A549 (cell line): ENCODE measurements around the gene SCYGR3.

Source experiments
- EP300 ChIP-seq, 2 experiments: fragments of >200 bp; sonication (Bioruptor Twin); formaldehyde crosslinking; IDR thresholded peaks; 2 replicates in 1 of 2; 3 replicates in 1 of 2; pipeline ENCODE4 v1.6.1; 2016 to 2017
- ESRRA ChIP-seq: fragments of 150-350 bp; IDR thresholded peaks from 2 replicates; pipeline ENCODE4 v1.6.1; 2014; ENCODE audit warnings: mild to moderate bottlenecking, low read length, borderline replicate concordance
- HDAC2 ChIP-seq: fragments of 200-600 bp; sonication (generic); IDR thresholded peaks from 2 replicates; pipeline ENCODE4 v1.6.1; 2016
- JUN ChIP-seq, 2 experiments: fragments of >200 bp; sonication (Bioruptor Twin); formaldehyde crosslinking; IDR thresholded peaks; 2 replicates in 1 of 2; 3 replicates in 1 of 2; pipeline ENCODE4 v1.6.1; 2016 to 2017
- MAFK ChIP-seq: fragments of 450-650 bp; IDR thresholded peaks from 2 replicates; pipeline ENCODE4 v1.6.1; 2014; ENCODE audit not compliant: partially characterized antibody
- MYC ChIP-seq: IDR thresholded peaks from 2 replicates; pipeline ENCODE4 v1.6.1; 2012; ENCODE audit warnings: mild to moderate bottlenecking, inconsistent platforms, low read length, improper control_type of control experiment, borderline replicate concordance
- POLR2A ChIP-seq: IDR thresholded peaks from 2 replicates; pipeline ENCODE4 v1.6.1; 2012; ENCODE audit warnings: mild to moderate bottlenecking, low read length
- ZFP36 ChIP-seq: fragments of 450-650 bp; IDR thresholded peaks from 2 replicates; pipeline ENCODE4 v1.6.1; 2014; ENCODE audit warnings: borderline replicate concordance; ENCODE audit not compliant: partially characterized antibody
- TF ChIP-seq, protein P1 (sequence below): fragments of 250-450 bp; sonication (Bioruptor Pico); IDR thresholded peaks from 2 replicates; pipeline ENCODE4 v1.5.0; 2021; ENCODE audit warnings: mild to moderate bottlenecking, moderate library complexity, borderline replicate concordance
- TF ChIP-seq, protein P2 (sequence below): IDR thresholded peaks from 2 replicates; pipeline ENCODE4 v1.6.1; 2012
- TF ChIP-seq, protein P3 (sequence below): fragments of >200 bp; sonication (Bioruptor Twin); formaldehyde crosslinking; IDR thresholded peaks from 3 replicates; pipeline ENCODE4 v1.5.1; 2016
- TF ChIP-seq, protein P4 (sequence below): fragments of 200-600 bp; sonication (generic); IDR thresholded peaks from 2 replicates; pipeline ENCODE4 v1.6.1; 2016; ENCODE audit warnings: antibody characterized with exemption, mild to moderate bottlenecking, moderate library complexity

DNA sequence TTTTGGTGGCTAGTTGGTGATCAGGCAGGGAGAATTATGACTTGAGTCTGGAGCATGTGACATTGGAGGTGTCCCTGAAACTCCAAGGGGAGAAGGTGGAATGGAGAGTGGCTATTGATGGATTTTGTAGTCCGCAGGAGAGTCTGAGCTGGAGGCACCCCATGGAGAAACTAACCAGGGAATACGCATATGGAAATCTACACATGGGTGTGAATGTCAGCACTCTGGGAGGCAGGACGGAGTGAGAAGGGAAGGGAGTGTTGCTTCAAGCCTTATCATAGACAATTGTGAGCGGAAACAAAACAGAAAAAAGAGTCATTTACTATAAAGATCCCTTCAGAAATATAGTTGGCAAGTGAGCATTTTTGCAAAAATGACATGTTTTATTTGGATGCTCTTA, 2.0 kb upstream of the SCYGR3 start:
- TF ChIP-seq POLR2A: no peak
- TF ChIP-seq, protein P1, sequence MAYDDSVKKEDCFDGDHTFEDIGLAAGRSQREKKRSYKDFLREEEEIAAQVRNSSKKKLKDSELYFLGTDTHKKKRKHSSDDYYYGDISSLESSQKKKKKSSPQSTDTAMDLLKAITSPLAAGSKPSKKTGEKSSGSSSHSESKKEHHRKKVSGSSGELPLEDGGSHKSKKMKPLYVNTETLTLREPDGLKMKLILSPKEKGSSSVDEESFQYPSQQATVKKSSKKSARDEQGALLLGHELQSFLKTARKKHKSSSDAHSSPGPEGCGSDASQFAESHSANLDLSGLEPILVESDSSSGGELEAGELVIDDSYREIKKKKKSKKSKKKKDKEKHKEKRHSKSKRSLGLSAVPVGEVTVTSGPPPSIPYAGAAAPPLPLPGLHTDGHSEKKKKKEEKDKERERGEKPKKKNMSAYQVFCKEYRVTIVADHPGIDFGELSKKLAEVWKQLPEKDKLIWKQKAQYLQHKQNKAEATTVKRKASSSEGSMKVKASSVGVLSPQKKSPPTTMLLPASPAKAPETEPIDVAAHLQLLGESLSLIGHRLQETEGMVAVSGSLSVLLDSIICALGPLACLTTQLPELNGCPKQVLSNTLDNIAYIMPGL (CRISPR knock-in tag): no peak
- TF ChIP-seq, protein P2, sequence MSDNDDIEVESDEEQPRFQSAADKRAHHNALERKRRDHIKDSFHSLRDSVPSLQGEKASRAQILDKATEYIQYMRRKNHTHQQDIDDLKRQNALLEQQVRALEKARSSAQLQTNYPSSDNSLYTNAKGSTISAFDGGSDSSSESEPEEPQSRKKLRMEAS: no peak
- no peak for TF ChIP-seq JUN (IDR thresholded peaks at IDR 0.05)
- TF ChIP-seq, protein P3, sequence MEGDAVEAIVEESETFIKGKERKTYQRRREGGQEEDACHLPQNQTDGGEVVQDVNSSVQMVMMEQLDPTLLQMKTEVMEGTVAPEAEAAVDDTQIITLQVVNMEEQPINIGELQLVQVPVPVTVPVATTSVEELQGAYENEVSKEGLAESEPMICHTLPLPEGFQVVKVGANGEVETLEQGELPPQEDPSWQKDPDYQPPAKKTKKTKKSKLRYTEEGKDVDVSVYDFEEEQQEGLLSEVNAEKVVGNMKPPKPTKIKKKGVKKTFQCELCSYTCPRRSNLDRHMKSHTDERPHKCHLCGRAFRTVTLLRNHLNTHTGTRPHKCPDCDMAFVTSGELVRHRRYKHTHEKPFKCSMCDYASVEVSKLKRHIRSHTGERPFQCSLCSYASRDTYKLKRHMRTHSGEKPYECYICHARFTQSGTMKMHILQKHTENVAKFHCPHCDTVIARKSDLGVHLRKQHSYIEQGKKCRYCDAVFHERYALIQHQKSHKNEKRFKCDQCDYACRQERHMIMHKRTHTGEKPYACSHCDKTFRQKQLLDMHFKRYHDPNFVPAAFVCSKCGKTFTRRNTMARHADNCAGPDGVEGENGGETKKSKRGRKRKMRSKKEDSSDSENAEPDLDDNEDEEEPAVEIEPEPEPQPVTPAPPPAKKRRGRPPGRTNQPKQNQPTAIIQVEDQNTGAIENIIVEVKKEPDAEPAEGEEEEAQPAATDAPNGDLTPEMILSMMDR: no peak
- no peak for TF ChIP-seq ESRRA
- TF ChIP-seq EP300 (IDR thresholded peaks at IDR 0.05): no peak
- no peak for TF ChIP-seq ZFP36
- TF ChIP-seq, protein P4, sequence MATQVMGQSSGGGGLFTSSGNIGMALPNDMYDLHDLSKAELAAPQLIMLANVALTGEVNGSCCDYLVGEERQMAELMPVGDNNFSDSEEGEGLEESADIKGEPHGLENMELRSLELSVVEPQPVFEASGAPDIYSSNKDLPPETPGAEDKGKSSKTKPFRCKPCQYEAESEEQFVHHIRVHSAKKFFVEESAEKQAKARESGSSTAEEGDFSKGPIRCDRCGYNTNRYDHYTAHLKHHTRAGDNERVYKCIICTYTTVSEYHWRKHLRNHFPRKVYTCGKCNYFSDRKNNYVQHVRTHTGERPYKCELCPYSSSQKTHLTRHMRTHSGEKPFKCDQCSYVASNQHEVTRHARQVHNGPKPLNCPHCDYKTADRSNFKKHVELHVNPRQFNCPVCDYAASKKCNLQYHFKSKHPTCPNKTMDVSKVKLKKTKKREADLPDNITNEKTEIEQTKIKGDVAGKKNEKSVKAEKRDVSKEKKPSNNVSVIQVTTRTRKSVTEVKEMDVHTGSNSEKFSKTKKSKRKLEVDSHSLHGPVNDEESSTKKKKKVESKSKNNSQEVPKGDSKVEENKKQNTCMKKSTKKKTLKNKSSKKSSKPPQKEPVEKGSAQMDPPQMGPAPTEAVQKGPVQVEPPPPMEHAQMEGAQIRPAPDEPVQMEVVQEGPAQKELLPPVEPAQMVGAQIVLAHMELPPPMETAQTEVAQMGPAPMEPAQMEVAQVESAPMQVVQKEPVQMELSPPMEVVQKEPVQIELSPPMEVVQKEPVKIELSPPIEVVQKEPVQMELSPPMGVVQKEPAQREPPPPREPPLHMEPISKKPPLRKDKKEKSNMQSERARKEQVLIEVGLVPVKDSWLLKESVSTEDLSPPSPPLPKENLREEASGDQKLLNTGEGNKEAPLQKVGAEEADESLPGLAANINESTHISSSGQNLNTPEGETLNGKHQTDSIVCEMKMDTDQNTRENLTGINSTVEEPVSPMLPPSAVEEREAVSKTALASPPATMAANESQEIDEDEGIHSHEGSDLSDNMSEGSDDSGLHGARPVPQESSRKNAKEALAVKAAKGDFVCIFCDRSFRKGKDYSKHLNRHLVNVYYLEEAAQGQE: no peak
- TF ChIP-seq HDAC2: no peak
- no peak for TF ChIP-seq MAFK
- no peak for TF ChIP-seq MYC
